Mesenchymal stem cell (in vitro differentiated cells and primary cell): ENCODE measurements around the gene BICC1.

Source experiments
- DNase-seq: peaks from one replicate; pipeline ENCODE4 v3.0.0-alpha.2; 2013
- H2AFZ ChIP-seq: one replicate; pipeline ENCODE4 v1.6.1; 2013; ENCODE audit warnings: low read depth, mild to moderate bottlenecking, control low read depth, inconsistent platforms, low read length, moderate library complexity
- H2AK5ac ChIP-seq: 2 replicates; pipeline ENCODE4 v1.6.1; 2013; ENCODE audit warnings: low read length, moderate library complexity, mild to moderate bottlenecking, inconsistent platforms; ENCODE audit not compliant: severe bottlenecking
- H2BK120ac ChIP-seq: one replicate; pipeline ENCODE4 v1.6.1; 2013; ENCODE audit warnings: low read depth, mild to moderate bottlenecking, inconsistent platforms, low read length, moderate library complexity
- H2BK12ac ChIP-seq, 2 experiments: one replicate each; pipeline ENCODE4 v1.6.1; 2013; ENCODE audit warnings: inconsistent platforms in 2 of 2, low read length in 2 of 2, mild to moderate bottlenecking in 2 of 2, moderate library complexity in 2 of 2, control low read depth in 1 of 2
- H2BK15ac ChIP-seq: one replicate; pipeline ENCODE4 v1.6.1; 2013; ENCODE audit warnings: mild to moderate bottlenecking, low read depth, inconsistent platforms; ENCODE audit not compliant: poor library complexity, severe bottlenecking
- H2BK5ac ChIP-seq: 2 replicates; pipeline ENCODE4 v1.6.1; 2013; ENCODE audit warnings: low read depth, mild to moderate bottlenecking, low read length, control low read depth, inconsistent platforms; ENCODE audit not compliant: poor library complexity, severe bottlenecking
- H3K14ac ChIP-seq, 2 experiments: one replicate each; pipeline ENCODE4 v1.6.1; 2013; ENCODE audit warnings: inconsistent platforms in 2 of 2, low read length in 2 of 2, control low read depth in 1 of 2, mild to moderate bottlenecking in 1 of 2, moderate library complexity in 1 of 2
- H3K18ac ChIP-seq, 2 experiments: one replicate each; pipeline ENCODE4 v1.6.1; 2013; ENCODE audit warnings: inconsistent platforms in 2 of 2, low read length in 2 of 2, control low read depth in 1 of 2, low read depth in 1 of 2, mild to moderate bottlenecking in 1 of 2
- H3K23ac ChIP-seq, 2 experiments: one replicate each; pipeline ENCODE4 v1.6.1; 2013; ENCODE audit warnings: inconsistent platforms in 2 of 2, low read length in 2 of 2, mild to moderate bottlenecking in 2 of 2, moderate library complexity in 2 of 2, control low read depth in 1 of 2
- H3K27ac ChIP-seq: 2 replicates; pipeline ENCODE4 v1.5.1; 2013; ENCODE audit warnings: mild to moderate bottlenecking, moderate library complexity, low read length, control low read depth, inconsistent platforms; ENCODE audit not compliant: poor library complexity, severe bottlenecking
- H3K27me3 ChIP-seq, 2 experiments: 2 replicates each; pipeline versions ENCODE4 v1.6.1 to v1.7.0; 2013; ENCODE audit warnings: low read length in 2 of 2, mild to moderate bottlenecking in 2 of 2, moderate library complexity in 2 of 2, control low read depth in 1 of 2, inconsistent platforms in 1 of 2; ENCODE audit not compliant: control insufficient read depth in 1 of 2, insufficient read depth in 1 of 2
- H3K36me3 ChIP-seq, 2 experiments: 2 replicates each; pipeline versions ENCODE4 v1.6.1 to v1.7.0; 2013; ENCODE audit warnings: low read length in 2 of 2, control low read depth in 1 of 2, inconsistent platforms in 1 of 2, low read depth in 1 of 2, mild to moderate bottlenecking in 1 of 2; ENCODE audit not compliant: insufficient read depth in 2 of 2, control insufficient read depth in 1 of 2
- H3K4ac ChIP-seq, 2 experiments: one replicate each; pipeline ENCODE4 v1.6.1; 2013; ENCODE audit warnings: inconsistent platforms in 2 of 2, low read length in 2 of 2, mild to moderate bottlenecking in 2 of 2, moderate library complexity in 2 of 2, control low read depth in 1 of 2, low read depth in 1 of 2
- H3K4me1 ChIP-seq: 2 replicates; pipeline ENCODE4 v1.6.1; 2013; ENCODE audit warnings: low read depth, low read length, control low read depth; ENCODE audit not compliant: control insufficient read depth, insufficient read depth
- H3K4me2 ChIP-seq: 2 replicates; pipeline ENCODE4 v1.6.1; 2013; ENCODE audit warnings: low read length, mild to moderate bottlenecking, inconsistent platforms; ENCODE audit not compliant: poor library complexity, severe bottlenecking
- H3K4me3 ChIP-seq, 2 experiments: 2 replicates each; pipeline versions ENCODE4 v1.5.1 to v1.7.0; 2013; ENCODE audit warnings: low read length in 2 of 2, mild to moderate bottlenecking in 2 of 2, control low read depth in 1 of 2, low read depth in 1 of 2; ENCODE audit not compliant: insufficient read depth in 1 of 2
- H3K79me1 ChIP-seq: replicated peaks from 2 replicates; pipeline ENCODE4 v1.6.1; 2013; ENCODE audit warnings: mild to moderate bottlenecking, control low read depth, low read length, inconsistent platforms; ENCODE audit not compliant: poor library complexity, severe bottlenecking
- H3K9ac ChIP-seq: 2 replicates; pipeline ENCODE4 v1.7.0; 2013; ENCODE audit warnings: mild to moderate bottlenecking, low read length, moderate library complexity
- H3K9me3 ChIP-seq: 2 replicates; pipeline ENCODE4 v1.7.0; 2013; ENCODE audit warnings: mild to moderate bottlenecking, low read length; ENCODE audit not compliant: control insufficient read depth
- H4K8ac ChIP-seq: one replicate; pipeline ENCODE4 v1.6.1; 2013; ENCODE audit warnings: inconsistent platforms, mild to moderate bottlenecking, low read length, moderate library complexity
- H4K91ac ChIP-seq: one replicate; pipeline ENCODE4 v1.6.1; 2013; ENCODE audit warnings: mild to moderate bottlenecking, low read length, inconsistent platforms
- WGBS: methylation state at CpG from one replicate; pipeline ENCODE4 v1.1.7; 2013; ENCODE audit warnings: mixed read lengths; 5-methylcytosine and 5-hydroxymethylcytosine counted together

BICC1 gene

GRCh38 chr10:58843760-58844159 lies 331.1 kb downstream of the BICC1 start:
- Histone ChIP-seq H3K9ac (no peak overlapping the region), H3K23ac (no peak overlapping the region), H4K91ac (no peak overlapping the region), H3K9me3 (peaks cover 3% of the 10 kb centered on the region), H2AK5ac (no peak overlapping the region), H3K27me3 (no peaks in the 10 kb centered on the region), H2AFZ (no peak overlapping the region), H3K4ac (no peak overlapping the region), H2BK120ac (no peak overlapping the region), H3K27ac (no peak overlapping the region), H4K8ac (no peak overlapping the region), H3K4me2 (no peak overlapping the region), H3K14ac (no peak overlapping the region), H2BK12ac (no peak overlapping the region), H3K4me3 (no peak overlapping the region), H3K18ac (no peak overlapping the region), H2BK15ac (no peak overlapping the region), H3K79me1 (no peaks in the 10 kb centered on the region), H3K4me1 (no peaks in the 10 kb centered on the region), H3K36me3 (no peaks in the 10 kb centered on the region), H2BK5ac (no peak overlapping the region)
- no peak for DNase-seq
- WGBS: 78% methylated on average over 4 of the region's 4 CpGs

DNA sequence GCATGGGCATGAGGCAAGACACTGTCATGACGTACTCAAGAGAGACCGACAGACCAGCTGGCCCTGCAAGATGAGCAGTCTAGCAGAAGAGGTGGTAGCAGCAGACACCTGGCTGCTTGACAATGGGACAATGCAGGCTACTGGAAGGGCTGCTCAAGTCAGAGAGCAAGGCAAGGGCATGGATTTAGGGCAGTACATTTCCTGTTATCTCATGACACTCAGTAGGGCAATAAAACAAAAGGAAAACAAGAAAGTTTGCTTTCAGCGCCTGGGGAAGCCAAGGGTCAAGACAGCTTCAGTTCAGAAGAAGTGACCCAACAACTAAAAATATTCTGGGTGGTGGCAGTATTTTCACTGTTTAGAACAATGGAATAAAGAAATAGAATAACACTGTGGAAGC lies 332.0 kb downstream of the BICC1 start:
- Histone ChIP-seq H3K79me1 (no peaks in the 10 kb centered on the region), H3K4me1 (no peaks in the 10 kb centered on the region), H3K27ac (no peak overlapping the region), H3K4me3 (no peak overlapping the region), H3K14ac (no peak overlapping the region), H3K4ac (no peak overlapping the region), H3K27me3 (no peaks in the 10 kb centered on the region), H3K23ac (no peak overlapping the region), H3K9me3 (peaks cover 3% of the 10 kb centered on the region), H2BK12ac (no peak overlapping the region), H3K18ac (no peak overlapping the region), H2BK120ac (no peak overlapping the region), H2AFZ (no peak overlapping the region), H3K9ac (no peak overlapping the region), H4K8ac (no peak overlapping the region), H2BK15ac (no peak overlapping the region), H3K36me3 (no peaks in the 10 kb centered on the region), H4K91ac (no peak overlapping the region), H3K4me2 (no peak overlapping the region), H2BK5ac (no peak overlapping the region), H2AK5ac (no peak overlapping the region)
- no peak for DNase-seq
- WGBS: 71% methylated on average over 3 of the region's 3 CpGs

DNA sequence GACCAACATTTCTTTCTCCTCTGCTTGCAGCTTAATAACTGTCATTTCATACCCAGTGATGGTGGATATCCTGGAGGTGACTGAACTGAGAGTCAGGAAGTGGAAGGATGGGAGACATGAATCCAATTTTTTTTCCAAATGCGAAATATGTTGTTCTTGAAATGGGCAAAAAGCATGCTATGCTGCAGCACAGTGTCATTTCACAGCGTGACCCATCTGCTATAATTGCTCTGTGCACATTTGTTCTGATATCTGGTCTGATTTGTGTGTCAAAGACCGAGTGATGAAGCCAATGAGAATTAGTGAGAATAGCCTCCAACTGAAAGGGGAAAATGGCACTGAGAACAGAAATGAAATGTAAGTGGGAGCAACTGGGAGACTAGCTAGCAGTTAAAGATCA lies 334.2 kb downstream of the BICC1 start:
- Histone ChIP-seq H3K36me3 (no peaks in the 10 kb centered on the region), H3K27me3 (no peaks in the 10 kb centered on the region), H3K18ac (no peak overlapping the region), H2BK5ac (no peak overlapping the region), H3K9me3 (peaks cover 3% of the 10 kb centered on the region), H2BK12ac (no peak overlapping the region), H3K23ac (no peak overlapping the region), H3K4me1 (peaks cover 3% of the 10 kb centered on the region), H2BK15ac (no peak overlapping the region), H3K9ac (no peak overlapping the region), H3K27ac (no peak overlapping the region), H2AK5ac (no peak overlapping the region), H3K4me2 (no peak overlapping the region), H2BK120ac (no peak overlapping the region), H4K91ac (no peak overlapping the region), H2AFZ (no peak overlapping the region), H4K8ac (no peak overlapping the region), H3K14ac (no peak overlapping the region), H3K4ac (no peak overlapping the region), H3K79me1 (no peaks in the 10 kb centered on the region), H3K4me3 (no peak overlapping the region)
- 81% methylated on average over 3 of the region's 3 CpGs for WGBS
- DNase-seq: no peak

DNA sequence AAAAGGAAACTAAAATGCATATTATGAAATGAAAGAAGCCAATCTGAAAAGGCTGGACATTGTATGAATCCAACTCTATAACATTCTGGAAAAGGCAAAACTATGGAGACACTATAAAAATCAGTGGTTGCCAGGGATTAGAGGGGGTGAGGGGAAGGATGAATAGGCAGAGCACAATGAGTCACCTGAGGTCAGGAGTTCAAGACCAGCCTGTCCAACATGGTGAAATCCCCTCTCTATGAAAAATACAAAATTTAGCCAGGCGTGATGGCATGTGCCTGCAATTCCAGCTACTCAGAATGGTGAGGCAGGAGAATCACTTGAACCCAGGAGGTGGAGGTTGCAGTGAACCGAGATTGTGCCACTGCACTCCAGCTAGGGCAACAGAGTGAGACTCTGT lies 338.9 kb downstream of the BICC1 start:
- Histone ChIP-seq H3K4me2 (no peak overlapping the region), H4K8ac (no peak overlapping the region), H3K4ac (no peak overlapping the region), H3K27me3 (no peaks in the 10 kb centered on the region), H4K91ac (no peak overlapping the region), H2AFZ (no peak overlapping the region), H3K79me1 (peaks cover 2% of the 10 kb centered on the region), H2AK5ac (no peak overlapping the region), H3K27ac (no peak overlapping the region), H2BK12ac (no peak overlapping the region), H2BK15ac (no peak overlapping the region), H3K9ac (no peak overlapping the region), H3K23ac (no peak overlapping the region), H3K4me1 (peaks cover 6% of the 10 kb centered on the region), H2BK5ac (no peak overlapping the region), H3K14ac (no peak overlapping the region), H3K9me3 (peaks cover 3% of the 10 kb centered on the region), H3K18ac (no peak overlapping the region), H2BK120ac (no peak overlapping the region), H3K36me3 (peaks cover 0 to 2% of the 10 kb centered on the region in 2 experiments), H3K4me3 (no peak overlapping the region)
- WGBS: 86% methylated on average over 2 of the region's 2 CpGs
- DNase-seq: peak; percentile 3
